ENCODE measurements around the gene WFDC5.
"Not testable (repeated sequence)": the region's sequence is repeated elsewhere in the genome, so short reads cannot be mapped to it uniquely, and the experiment has no call there.

WFDC5 gene

GRCh38 chr20:45087097-45087790 lies 27.7 kb downstream of the WFDC5 start:
- no peak for DNase-seq

- DNase-seq, result no peak
Measured at GRCh38 chr20:45085867-45086266, 29.1 kb downstream of the WFDC5 start.

- no peak for DNase-seq
Measured at GRCh38 chr20:45085289-45085688, 29.7 kb downstream of the WFDC5 start.

GRCh38 chr20:45083127-45083526 lies 31.8 kb downstream of the WFDC5 start:
- no peak for DNase-seq

- no peak for DNase-seq
Measured at GRCh38 chr20:45082468-45082867, 32.5 kb downstream of the WFDC5 start.

- DNase-seq, result no peak
Measured at GRCh38 chr20:45080867-45081624, 33.9 kb downstream of the WFDC5 start.

GRCh38 chr20:45077559-45077958 lies 37.4 kb downstream of the WFDC5 start:
- DNase-seq, result no peak

GRCh38 chr20:45073221-45073620 lies 41.8 kb downstream of the WFDC5 start:
- no peak for DNase-seq

- no peak for DNase-seq
Measured at GRCh38 chr20:45072066-45072465, 42.9 kb downstream of the WFDC5 start.

- no peak for DNase-seq
Measured at GRCh38 chr20:45070932-45071632, 43.9 kb downstream of the WFDC5 start.

GRCh38 chr20:45069261-45069660 lies 45.7 kb downstream of the WFDC5 start:
- DNase-seq, result no peak

- no peak for DNase-seq
Measured at GRCh38 chr20:45067558-45067957, 47.4 kb downstream of the WFDC5 start.

GRCh38 chr20:45067087-45067486 lies 47.9 kb downstream of the WFDC5 start:
- no peak for DNase-seq

GRCh38 chr20:45066372-45066771 lies 48.6 kb downstream of the WFDC5 start:
- DNase-seq, result no peak

GRCh38 chr20:45064812-45065211 lies 50.2 kb downstream of the WFDC5 start:
- DNase-seq, result no peak

- DNase-seq, result not testable (repeated sequence)
Measured at GRCh38 chr20:45063107-45063506, 51.9 kb downstream of the WFDC5 start.

GRCh38 chr20:45061244-45061643 lies 53.7 kb downstream of the WFDC5 start:
- DNase-seq, result no peak

- no peak for DNase-seq
Measured at GRCh38 chr20:45060294-45060693, 54.7 kb downstream of the WFDC5 start.
